Bronchus fibroblast of lung (primary cell): Measurements from ENCODE around the gene NACA. TPM values are rescaled to one million over a fixed set of nuclear protein-coding genes. Genes with fewer than 3 reads are reported as not detected.

ENCODE experiments used
- total RNA-seq: library from RNA; depleted of rRNA; stranded (reverse); fragments of >200 nt; gene quantifications from 2 replicates; pipeline ENCODE4 v1.2.3, GENCODE V29; 2015

The NACA gene
- 1,369 and 1,498 TPM in 2 replicates for total RNA-seq

GRCh38 chr12:56724972-56725722 lies at the start of gene NACA:
TSS of gene NACA (minus strand) at chr12:56725299. CDS start at chr12:56724521, 778 bp downstream.

GRCh38 chr12:56751712-56752598 lies 26.9 kb upstream of the NACA start, which contains the start of gene PRIM1:
TSS of gene PRIM1 (minus strand) at chr12:56752323. CDS start at chr12:56752298, 25 bp downstream.

GRCh38 chr12:56688129-56688845 lies 36.8 kb downstream of the NACA start, which contains the start of gene PTGES3:
TSS of gene PTGES3 (minus strand) at chr12:56688284. CDS start at chr12:56687999, 285 bp downstream.

Other genes with a start within 250 kb of the NACA start
- under 0.01 TPM in 2 replicates for gene GLS2, start 237.1 kb downstream of the NACA start, total RNA-seq
- gene RBMS2, start 203.5 kb downstream of the NACA start, total RNA-seq, result 12.2 and 12.6 TPM in 2 replicates
- 27.7 and 36.3 TPM in 2 replicates for gene BAZ2A, start 95.0 kb downstream of the NACA start, total RNA-seq
- 585 and 663 TPM in 2 replicates for gene ATP5F1B, start 79.3 kb downstream of the NACA start, total RNA-seq
- 100 and 110 TPM in 2 replicates for gene PTGES3, start 37.0 kb downstream of the NACA start, total RNA-seq
- 19.3 and 20.0 TPM in 2 replicates for gene PRIM1, start 27.0 kb upstream of the NACA start, total RNA-seq
- 1.0 and 1.6 TPM in 2 replicates for gene HSD17B6, start 38.0 kb upstream of the NACA start, total RNA-seq
- gene SDR9C7, start 209.1 kb upstream of the NACA start, total RNA-seq, result not detected in 2 replicates
- under 0.01 TPM in 1 of 2 replicates, not detected in the other for gene RDH16, start 232.3 kb upstream of the NACA start, total RNA-seq